Measurements from ENCODE around the gene PPFIA3.

Gene PPFIA3

DNA sequence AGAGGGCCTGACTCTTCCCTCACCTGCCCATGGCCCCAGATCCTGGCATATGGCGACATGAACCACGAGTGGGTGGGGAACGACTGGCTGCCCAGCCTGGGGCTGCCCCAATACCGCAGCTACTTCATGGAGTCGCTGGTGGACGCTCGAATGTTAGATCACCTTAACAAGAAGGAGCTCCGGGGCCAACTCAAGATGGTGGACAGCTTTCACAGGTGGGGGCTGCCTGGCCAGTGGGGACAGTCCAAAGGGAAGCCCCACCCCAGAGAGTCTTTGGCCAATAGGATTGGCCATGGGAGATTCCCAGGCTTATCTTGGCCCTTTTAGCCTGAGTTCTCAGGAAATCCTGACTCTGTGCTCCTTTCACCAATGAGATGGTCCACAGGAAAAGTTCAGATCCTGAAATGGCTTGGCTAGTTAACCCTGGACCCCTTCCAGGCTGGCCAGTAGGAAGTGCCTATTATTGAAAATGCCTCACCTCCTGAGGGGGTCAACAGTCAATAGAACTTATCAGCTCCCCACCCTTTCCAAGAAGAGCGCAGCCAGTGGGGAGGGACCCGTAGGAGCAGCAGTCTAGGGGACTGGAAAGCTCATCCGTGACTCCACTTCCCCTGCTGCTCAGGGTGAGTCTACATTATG is 28.8 kb downstream of the PPFIA3 start:
- H3K4me3 ChIP-seq (ENCODE audit: low read length), result no peak overlapping the region
- TF ChIP-seq, protein P1, sequence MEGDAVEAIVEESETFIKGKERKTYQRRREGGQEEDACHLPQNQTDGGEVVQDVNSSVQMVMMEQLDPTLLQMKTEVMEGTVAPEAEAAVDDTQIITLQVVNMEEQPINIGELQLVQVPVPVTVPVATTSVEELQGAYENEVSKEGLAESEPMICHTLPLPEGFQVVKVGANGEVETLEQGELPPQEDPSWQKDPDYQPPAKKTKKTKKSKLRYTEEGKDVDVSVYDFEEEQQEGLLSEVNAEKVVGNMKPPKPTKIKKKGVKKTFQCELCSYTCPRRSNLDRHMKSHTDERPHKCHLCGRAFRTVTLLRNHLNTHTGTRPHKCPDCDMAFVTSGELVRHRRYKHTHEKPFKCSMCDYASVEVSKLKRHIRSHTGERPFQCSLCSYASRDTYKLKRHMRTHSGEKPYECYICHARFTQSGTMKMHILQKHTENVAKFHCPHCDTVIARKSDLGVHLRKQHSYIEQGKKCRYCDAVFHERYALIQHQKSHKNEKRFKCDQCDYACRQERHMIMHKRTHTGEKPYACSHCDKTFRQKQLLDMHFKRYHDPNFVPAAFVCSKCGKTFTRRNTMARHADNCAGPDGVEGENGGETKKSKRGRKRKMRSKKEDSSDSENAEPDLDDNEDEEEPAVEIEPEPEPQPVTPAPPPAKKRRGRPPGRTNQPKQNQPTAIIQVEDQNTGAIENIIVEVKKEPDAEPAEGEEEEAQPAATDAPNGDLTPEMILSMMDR (conservative IDR thresholded peaks at IDR 0.05; ENCODE audit: low read depth, low read length), result no peak
- no peak for DNase-seq (ENCODE audit: low read depth)

DNA sequence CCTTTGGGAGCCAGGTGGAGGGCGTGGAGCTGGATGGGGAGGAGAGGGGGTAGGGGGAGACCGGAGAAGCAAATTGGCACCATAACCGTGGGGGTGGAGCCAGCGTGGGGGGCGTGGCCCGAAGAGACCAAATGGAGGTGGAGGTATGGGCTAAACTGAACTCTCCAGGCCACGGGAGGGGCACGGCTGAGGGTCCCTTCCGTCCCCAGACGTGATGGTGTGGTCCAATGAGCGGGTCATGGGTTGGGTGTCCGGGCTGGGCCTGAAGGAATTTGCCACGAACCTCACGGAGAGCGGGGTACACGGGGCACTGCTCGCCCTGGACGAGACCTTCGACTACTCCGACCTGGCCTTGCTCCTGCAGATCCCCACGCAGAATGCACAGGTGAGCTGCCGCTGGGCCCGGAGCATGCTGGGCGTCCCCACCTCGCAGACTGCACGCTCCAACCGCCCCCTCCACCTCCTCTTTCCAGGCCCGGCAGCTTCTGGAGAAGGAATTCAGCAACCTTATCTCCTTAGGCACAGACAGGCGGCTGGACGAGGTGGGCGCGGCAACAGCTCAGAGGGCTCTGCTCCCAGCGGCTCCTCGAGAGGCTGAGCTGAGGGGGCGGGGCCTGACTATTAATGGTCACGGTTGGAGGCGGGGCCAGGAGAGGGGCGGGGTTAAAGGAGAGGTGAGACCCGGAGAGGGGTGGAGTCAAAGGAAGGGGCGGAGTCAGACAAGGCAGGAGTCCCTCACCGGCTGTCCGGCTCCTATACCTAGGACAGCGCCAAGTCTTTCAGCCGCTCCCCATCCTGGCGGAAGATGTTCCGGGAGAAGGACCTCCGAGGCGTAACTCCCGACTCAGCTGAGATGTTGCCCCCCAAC is 29.7 kb downstream of the PPFIA3 start:
- TF ChIP-seq, protein P1 (conservative IDR thresholded peaks at IDR 0.05; ENCODE audit: low read depth, low read length), result no peak
- peak; percentile 66 for DNase-seq (ENCODE audit: low read depth)
- peak overlapping the region; percentile 74 for H3K4me3 ChIP-seq (ENCODE audit: low read length)

DNA sequence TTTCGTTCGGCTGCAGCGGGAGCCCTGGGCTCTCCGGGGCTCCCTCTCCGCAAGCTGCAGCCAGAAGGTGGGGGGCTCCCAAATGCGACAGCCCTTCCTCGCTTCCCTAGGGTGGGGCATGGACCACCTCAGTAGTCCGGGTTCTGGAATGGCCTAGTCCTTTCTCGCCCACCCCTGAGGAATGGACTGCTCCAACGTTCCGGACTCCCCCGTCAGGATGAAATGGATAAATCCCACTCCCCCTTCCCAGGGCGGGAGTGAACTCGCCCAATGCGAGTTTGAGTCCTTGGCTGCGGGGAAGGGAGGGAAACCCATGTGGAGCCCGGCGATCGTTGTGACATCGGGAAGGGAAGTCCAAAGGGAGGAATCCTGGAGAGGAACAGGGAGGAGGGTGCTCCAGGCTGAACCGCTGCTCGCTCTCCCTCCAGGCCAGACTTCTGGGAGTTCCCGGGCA is 30.3 kb downstream of the PPFIA3 start:
- H3K4me3 ChIP-seq (ENCODE audit: low read length), result peak overlapping the region; percentile 74
- TF ChIP-seq, protein P1 (conservative IDR thresholded peaks at IDR 0.05; ENCODE audit: low read depth, low read length), result no peak
- DNase-seq (ENCODE audit: low read depth), result peak; percentile 58

DNA sequence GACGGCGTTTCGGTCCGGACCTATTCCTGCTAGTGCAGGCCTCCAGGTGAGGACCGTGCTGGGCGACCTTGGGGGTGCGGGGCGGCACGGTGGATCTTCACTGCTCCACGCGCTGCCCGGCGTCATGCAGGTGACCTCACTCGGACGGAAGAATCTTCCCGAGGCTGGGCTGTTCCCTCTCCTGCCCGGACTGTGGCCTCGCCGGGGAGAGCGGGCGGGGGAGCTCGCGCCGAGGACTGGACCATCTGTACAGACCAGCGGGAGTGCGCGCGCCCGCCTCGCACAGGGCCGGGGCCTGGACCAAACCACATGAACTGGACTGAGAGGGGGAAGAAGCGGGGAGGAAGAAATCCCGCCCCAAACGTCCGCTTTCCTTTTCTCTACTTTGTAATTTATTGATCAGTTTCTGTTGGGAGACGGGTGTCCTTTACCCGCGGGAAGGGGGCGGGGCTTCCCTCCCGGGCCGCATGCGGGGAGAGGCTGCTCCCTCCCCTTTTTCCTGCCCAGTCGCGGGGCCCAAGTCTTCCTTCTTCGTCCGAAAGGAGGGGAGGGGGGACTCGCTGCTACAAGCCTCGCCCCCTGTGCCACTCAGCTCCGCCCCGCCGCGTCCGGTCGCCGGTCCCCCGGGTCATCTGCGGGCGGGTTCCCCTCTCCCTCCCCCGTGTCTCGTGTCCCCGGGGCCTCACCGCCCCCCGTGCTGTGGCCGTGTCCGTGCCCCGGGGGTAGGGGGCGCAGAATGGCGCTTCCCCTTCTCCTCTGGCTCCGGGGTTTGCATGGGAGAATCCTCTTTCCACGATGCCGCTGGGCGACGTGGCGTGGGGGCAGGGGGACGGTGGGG is 31.0 kb downstream of the PPFIA3 start:
- DNase-seq (ENCODE audit: low read depth), result no peak
- peak overlapping the region; percentile 74 for H3K4me3 ChIP-seq (ENCODE audit: low read length)
- TF ChIP-seq, protein P1 (conservative IDR thresholded peaks at IDR 0.05; ENCODE audit: low read depth, low read length), result no peak

DNA sequence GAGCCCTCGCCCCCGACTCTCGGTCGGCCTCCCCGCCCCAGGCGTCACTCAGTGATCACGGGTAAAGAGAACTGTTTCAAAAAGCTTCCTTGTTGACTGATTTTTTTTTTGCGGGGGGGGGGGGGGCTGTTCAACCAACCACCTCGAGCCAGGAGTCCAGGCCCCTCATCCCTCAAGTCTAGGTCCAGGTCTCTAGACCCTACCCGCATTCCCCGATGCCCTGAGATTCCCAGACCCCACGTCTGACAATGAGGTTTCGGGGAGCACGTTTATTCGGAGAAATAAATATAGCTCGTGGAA is 31.6 kb downstream of the PPFIA3 start:
- TF ChIP-seq, protein P1 (conservative IDR thresholded peaks at IDR 0.05; ENCODE audit: low read depth, low read length), result no peak
- H3K4me3 ChIP-seq (ENCODE audit: low read length), result peak overlapping the region; percentile 74
- no peak for DNase-seq (ENCODE audit: low read depth)

DNA sequence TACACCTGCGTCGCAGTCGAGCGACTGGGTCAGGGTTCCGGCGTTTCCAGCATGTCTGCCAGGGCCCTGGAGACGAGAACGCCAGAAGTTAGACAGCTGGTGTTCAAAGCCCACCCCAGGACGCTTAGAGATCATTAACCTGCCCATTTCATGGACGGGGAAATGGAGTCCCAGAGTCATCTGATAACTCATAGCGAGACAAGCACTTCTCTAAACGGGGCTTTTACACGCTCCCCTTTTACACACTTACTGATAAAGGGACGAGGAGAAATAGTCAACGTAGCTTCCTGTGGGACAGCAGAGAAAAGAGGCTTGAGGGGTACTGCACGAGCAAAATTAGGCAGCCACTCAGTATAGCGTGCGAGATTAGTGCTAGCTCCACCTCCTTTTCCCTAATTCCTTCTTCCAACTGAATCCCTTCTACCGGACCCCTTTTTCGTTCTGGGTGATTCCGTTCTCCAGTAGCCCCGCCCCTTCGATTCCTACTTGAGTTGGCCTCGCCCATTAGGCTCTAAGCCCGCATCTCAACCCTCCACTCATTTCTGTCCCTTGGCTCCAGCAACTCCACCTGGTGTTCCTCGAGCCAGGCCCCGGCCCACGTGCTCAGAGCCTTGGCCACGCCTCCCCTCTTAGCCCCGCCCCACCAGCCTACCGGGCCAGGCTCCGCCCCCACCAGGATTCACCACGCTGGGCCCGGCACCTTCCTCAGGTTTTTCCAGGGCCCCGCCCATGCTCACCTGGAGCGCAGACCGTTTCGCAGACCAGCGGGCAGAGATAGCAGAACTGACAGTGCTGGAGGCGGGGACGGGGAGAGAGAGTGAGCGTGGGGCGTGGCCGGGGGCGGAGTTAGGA is 32.1 kb downstream of the PPFIA3 start:
- DNase-seq (ENCODE audit: low read depth), result no peak
- TF ChIP-seq, protein P1 (conservative IDR thresholded peaks at IDR 0.05; ENCODE audit: low read depth, low read length), result no peak
- H3K4me3 ChIP-seq (ENCODE audit: low read length), result no peak overlapping the region
